Lung (tissue), 12 donors: Measurements from ENCODE around the gene ZBTB38. TPM values are rescaled to one million over a fixed set of nuclear protein-coding genes. Genes with fewer than 3 reads are reported as not detected.

Experiments
- ATAC-seq: fragments of 200-7000 bp; cut with Tn5 transposase; one replicate; pipeline ENCODE4 v1.9.1; 2020; ENCODE audit warnings: moderate number of reproducible peaks; ENCODE audit not compliant: insufficient read depth, low FRiP score
- DNase-seq, 3 donors: peaks; one replicate each; pipeline ENCODE4 v3.0.0-alpha.2; 2013 to 2017
- H3K27ac ChIP-seq, 2 donors: one replicate each; pipeline ENCODE4 v1.5.1; 2013; ENCODE audit warnings: mild to moderate bottlenecking in 2 of 2, moderate library complexity in 2 of 2, control low read depth in 1 of 2, inconsistent platforms in 1 of 2, low read depth in 1 of 2, low read length in 1 of 2
- H3K27me3 ChIP-seq, 3 donors: one replicate each; pipeline ENCODE4 v1.5.1; 2013; ENCODE audit warnings: low read length in 2 of 3; ENCODE audit not compliant: control insufficient read depth in 3 of 3, insufficient read depth in 3 of 3
- H3K36me3 ChIP-seq, 4 donors: one replicate each; pipeline ENCODE4 v1.5.1; 2013; ENCODE audit warnings: low read length in 4 of 4, mild to moderate bottlenecking in 1 of 4, moderate library complexity in 1 of 4; ENCODE audit not compliant: control insufficient read depth in 4 of 4, insufficient read depth in 4 of 4
- H3K4me1 ChIP-seq, 5 donors: one replicate each; pipeline ENCODE4 v1.5.1; 2013; ENCODE audit warnings: low read length in 5 of 5, mild to moderate bottlenecking in 2 of 5, moderate library complexity in 1 of 5; ENCODE audit not compliant: control insufficient read depth in 5 of 5, insufficient read depth in 5 of 5
- H3K4me3 ChIP-seq: one replicate; pipeline ENCODE4 v1.5.1; 2013; ENCODE audit warnings: mild to moderate bottlenecking, control low read depth, moderate library complexity
- H3K9ac ChIP-seq, 2 donors: one replicate each; pipeline ENCODE4 v1.5.1; 2013; ENCODE audit warnings: low read length in 2 of 2, control low read depth in 1 of 2; ENCODE audit not compliant: insufficient read depth in 1 of 2
- H3K9me3 ChIP-seq, 4 donors: one replicate each; pipeline ENCODE4 v1.5.1; 2013; ENCODE audit warnings: low read length in 3 of 4, mild to moderate bottlenecking in 1 of 4, moderate library complexity in 1 of 4; ENCODE audit not compliant: control insufficient read depth in 4 of 4, insufficient read depth in 3 of 4
- CTCF ChIP-seq: IDR thresholded peaks from 2 replicates; pipeline ENCODE4 v1.5.1; 2012; ENCODE audit warnings: mild to moderate bottlenecking; ENCODE audit errors: control extremely low read depth, extremely low read depth
- WGBS, 2 donors: extraction: QIAGEN DNeasy Blood & Tissue Kit; methylation state at CpG; one replicate each; pipeline ENCODE4 v1.1.7; 2013; 5-methylcytosine and 5-hydroxymethylcytosine counted together
- polyA plus RNA-seq, 2 donors: library from polyadenylated mRNA; stranded (reverse); fragments of 200-250 nt; gene quantifications; one replicate each; pipeline ENCODE4 v1.2.1, GENCODE V29; 2013
- total RNA-seq, 2 donors: library from RNA; depleted of rRNA in 1 of 2; stranded (reverse); fragments of >200 nt in 1 of 2; gene quantifications; one replicate each; pipeline ENCODE4 v1.2.1, GENCODE V29; 2014 to 2021
- donor health status: control.
- donor health status: control.
- donor health status: Bipolar disorder and iron deficiency.
- donor health status: healthy.
- donor health status: DM: yes; HTN: yes; CAD: no.

The ZBTB38 gene
- total and polyA plus RNA-seq, 4 donors = 9.3 to 111 (median 53.5) TPM

GRCh38 chr3:141334627-141335250 lies 33.6 kb upstream of the ZBTB38 start:
- Histone ChIP-seq H3K36me3 (no peaks in the 10 kb centered on the region), H3K27me3 (no peaks in the 10 kb centered on the region), H3K4me1 (peaks cover 0 to 15% (median 0%) of the 10 kb centered on the region in 5 donors), H3K9me3 (no peaks in the 10 kb centered on the region), H3K27ac (no peak overlapping the region), H3K4me3 (no peak overlapping the region), H3K9ac (no peak overlapping the region)
- DNase-seq = no peak
- no peak for TF ChIP-seq CTCF
- WGBS, 2 donors = 95 to 96% methylated on average over 11 of the region's 11 CpGs
- no peak for ATAC-seq

- no peak for DNase-seq
- TF ChIP-seq CTCF = no peak
Measured at GRCh38 chr3:141335531-141336061, 32.7 kb upstream of the ZBTB38 start.

GRCh38 chr3:141336672-141337522 lies 31.4 kb upstream of the ZBTB38 start:
- no peak for TF ChIP-seq CTCF
- peak in 2 of 3 donors; percentile 29 to 57 for DNase-seq
- 72 to 74% methylated on average over 12 of the region's 12 CpGs for WGBS, 2 donors
- Histone ChIP-seq H3K4me1 (peaks cover 0 to 13% (median 0%) of the 10 kb centered on the region in 5 donors), H3K27ac (no peak overlapping the region), H3K27me3 (no peaks in the 10 kb centered on the region), H3K9me3 (no peaks in the 10 kb centered on the region), H3K36me3 (no peaks in the 10 kb centered on the region), H3K9ac (no peak overlapping the region), H3K4me3 (no peak overlapping the region)
- no peak for ATAC-seq

More at GRCh38 chr3:141335531-141336061, 32.7 kb upstream of the ZBTB38 start:
- no peak overlapping the region for H3K4me3 ChIP-seq
- no peak overlapping the region for H3K9ac ChIP-seq
- H3K27me3 ChIP-seq = no peaks in the 10 kb centered on the region
- H3K27ac ChIP-seq = no peak overlapping the region
- H3K9me3 ChIP-seq = no peaks in the 10 kb centered on the region
- H3K36me3 ChIP-seq = no peaks in the 10 kb centered on the region
- 86 to 87% methylated on average over 2 of the region's 2 CpGs for WGBS, 2 donors
- no peak for ATAC-seq
- H3K4me1 ChIP-seq = peaks cover 0 to 13% (median 0%) of the 10 kb centered on the region in 5 donors
